ENCODE measurements around the gene RPSA.

RPSA gene

DNA sequence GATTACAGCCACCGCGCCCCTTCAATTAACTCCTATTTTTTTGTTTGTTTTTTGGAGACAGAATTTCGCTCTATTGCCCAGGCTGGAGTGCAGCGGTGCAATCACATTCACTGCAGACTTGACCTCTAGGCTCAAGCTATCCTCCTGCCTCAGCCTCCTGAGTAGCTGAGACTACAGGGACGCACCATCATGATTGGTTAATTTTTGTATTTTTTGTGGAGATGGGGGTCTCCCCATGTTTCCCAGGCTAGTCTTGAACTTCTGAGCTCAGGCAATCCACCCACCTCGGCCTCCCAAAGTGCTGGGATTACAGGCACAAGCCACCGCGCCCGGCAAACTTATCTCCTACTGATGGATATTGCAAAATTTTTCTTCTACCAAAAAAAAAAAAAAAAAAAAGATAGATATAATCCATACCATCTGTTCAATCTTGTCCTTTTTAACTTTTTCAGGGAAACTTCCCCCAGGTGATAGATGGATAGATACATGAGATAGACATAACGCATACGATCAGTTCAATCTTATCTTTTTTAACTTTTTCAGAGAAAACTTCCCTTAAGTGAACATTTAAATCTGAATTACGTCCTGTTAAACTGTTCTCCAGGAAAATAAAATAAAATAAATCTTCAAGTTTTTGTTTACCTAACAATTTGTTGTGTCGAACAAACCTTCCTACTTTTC, 693 bp upstream of the RPSA start:
- H3K4me3 ChIP-seq (ENCODE audit: low read length): peak overlapping the region; percentile 86
- DNase-seq (ENCODE audit: low read depth): no peak
- TF ChIP-seq, protein P1, sequence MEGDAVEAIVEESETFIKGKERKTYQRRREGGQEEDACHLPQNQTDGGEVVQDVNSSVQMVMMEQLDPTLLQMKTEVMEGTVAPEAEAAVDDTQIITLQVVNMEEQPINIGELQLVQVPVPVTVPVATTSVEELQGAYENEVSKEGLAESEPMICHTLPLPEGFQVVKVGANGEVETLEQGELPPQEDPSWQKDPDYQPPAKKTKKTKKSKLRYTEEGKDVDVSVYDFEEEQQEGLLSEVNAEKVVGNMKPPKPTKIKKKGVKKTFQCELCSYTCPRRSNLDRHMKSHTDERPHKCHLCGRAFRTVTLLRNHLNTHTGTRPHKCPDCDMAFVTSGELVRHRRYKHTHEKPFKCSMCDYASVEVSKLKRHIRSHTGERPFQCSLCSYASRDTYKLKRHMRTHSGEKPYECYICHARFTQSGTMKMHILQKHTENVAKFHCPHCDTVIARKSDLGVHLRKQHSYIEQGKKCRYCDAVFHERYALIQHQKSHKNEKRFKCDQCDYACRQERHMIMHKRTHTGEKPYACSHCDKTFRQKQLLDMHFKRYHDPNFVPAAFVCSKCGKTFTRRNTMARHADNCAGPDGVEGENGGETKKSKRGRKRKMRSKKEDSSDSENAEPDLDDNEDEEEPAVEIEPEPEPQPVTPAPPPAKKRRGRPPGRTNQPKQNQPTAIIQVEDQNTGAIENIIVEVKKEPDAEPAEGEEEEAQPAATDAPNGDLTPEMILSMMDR (IDR thresholded peaks at IDR 0.05; ENCODE audit: insufficient read depth, low read depth, low read length, missing control alignments): no peak

DNA sequence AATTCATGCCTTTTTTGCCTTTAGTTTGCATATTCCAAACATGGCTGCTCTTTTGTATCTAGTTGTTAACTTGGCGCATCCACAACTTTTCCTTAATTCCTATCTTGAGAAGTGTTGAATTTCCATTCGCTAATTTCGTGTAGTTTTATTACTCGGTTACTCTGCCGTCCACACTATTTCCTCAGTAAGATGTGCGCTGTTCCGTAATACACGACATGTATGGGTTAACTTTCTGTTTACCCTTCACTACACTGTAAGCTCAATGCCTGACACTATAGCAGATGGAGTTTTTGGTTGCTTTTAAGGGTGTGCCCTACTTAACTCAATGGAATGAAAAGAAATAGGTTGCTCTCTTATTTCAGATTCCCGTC, 724 bp downstream of the RPSA start:
- peak overlapping the region; percentile 86 for H3K4me3 ChIP-seq (ENCODE audit: low read length)
- TF ChIP-seq, protein P1 (IDR thresholded peaks at IDR 0.05; ENCODE audit: insufficient read depth, low read depth, low read length, missing control alignments): no peak
- DNase-seq (ENCODE audit: low read depth): no peak

DNA sequence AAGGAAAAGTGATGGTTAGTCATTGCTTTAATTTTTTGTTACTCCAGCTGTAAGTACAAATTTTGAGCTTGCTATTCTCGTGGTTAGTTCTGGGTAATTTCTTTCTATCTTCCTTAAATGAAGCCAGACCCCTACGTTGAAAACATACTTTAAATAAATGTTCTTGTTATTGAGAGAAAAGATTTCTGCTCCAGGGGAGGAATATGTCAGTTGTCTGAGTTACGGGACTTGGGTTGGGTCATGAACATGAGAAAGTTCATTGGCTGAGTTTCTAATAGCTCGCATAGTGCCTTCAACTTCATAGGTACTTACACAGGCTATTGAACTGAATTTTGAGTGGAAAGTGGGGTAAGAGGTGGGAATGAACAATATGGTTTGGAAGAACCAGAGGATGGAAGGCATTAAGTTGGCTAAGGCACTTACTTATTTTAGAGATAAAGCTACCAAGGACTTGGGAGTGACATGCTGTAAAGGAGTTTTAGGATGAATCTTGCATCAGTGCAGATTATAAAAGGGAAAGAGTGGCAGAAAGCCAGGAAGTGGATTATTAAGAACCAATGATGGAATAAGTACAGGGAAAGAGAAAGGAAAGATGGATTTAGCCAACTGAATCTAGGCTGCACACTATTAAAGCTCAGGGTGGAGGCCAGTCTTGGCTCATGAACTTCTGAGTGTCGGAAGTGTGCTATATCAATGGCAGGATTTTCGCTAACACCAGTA, 1.4 kb downstream of the RPSA start:
- no peak for DNase-seq (ENCODE audit: low read depth)
- peak overlapping the region; percentile 86 for H3K4me3 ChIP-seq (ENCODE audit: low read length)
- TF ChIP-seq, protein P1 (IDR thresholded peaks at IDR 0.05; ENCODE audit: insufficient read depth, low read depth, low read length, missing control alignments): no peak

DNA sequence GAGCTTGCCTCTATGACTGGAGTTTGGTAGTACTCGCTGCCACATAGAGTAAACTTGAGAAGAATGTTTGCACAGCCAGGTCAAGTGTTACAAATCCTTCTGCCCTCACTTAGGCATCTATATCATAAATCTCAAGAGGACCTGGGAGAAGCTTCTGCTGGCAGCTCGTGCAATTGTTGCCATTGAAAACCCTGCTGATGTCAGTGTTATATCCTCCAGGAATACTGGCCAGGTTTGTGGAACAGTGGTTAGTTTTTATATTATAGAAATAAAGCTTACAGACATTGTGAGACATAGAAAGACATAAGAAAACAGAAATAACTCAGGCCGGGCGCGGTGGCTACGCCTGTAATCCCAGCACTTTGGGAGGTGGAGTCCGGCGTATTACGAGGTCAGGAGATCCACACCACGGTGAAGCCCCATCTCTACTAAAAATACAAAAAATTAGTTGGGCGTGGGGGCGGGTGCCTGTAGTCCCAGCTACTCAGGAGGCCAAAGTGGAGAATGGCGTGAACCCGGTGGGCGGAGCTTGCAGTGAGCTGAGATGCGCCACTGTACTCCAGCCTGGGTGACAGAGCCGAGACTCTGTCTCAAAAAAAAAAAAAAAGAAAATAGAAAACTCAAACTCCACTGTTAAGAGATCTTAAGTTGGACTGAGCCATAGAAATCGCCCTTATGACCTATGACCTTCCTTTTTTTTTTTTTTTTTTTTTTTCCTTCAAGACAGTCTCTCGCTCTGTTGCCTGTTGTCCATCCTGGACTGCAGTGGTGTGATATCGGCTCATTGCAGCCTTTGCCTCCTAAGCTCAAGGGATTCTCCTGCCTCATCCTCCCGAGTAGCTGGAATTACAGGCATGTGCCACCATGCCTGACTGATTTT, 2.2 kb downstream of the RPSA start:
- H3K4me3 ChIP-seq (ENCODE audit: low read length): peak overlapping the region; percentile 86
- no peak for DNase-seq (ENCODE audit: low read depth)

DNA sequence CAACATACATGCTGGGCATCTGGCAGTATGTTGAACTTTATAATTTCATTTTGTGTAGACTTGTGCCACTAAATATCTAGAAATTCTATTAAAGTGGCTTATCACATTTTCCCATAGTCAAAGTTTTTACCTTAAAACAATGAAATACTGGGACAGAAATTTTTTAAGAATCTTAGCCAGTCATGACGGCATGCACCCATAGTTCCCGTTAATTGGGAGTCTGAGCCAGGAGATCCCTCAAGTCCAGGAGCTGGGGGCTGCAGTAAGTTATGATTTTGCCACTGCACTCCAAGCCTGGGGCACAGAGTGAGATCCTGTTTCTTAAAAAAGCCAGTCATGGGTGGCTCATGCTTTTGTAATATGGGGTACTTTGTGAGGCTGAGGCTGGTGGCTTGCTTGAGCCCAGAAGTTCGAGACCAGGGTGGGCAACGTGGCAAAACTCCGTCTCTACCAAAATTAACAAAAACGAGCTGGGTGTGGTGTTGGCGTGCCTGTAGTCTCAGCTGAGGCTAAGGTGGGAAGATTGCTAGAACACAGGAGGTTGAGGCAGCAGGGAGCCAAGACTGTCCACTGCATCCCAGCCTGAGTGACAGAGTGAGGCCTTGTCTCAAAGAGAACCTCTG, 3.1 kb downstream of the RPSA start:
- H3K4me3 ChIP-seq (ENCODE audit: low read length): no peak overlapping the region
- TF ChIP-seq, protein P1 (IDR thresholded peaks at IDR 0.05; ENCODE audit: insufficient read depth, low read depth, low read length, missing control alignments): no peak
- DNase-seq (ENCODE audit: low read depth): no peak

More for the DNA sequence above, 2.2 kb downstream of the RPSA start:
- TF ChIP-seq, protein P1 (IDR thresholded peaks at IDR 0.05; ENCODE audit: insufficient read depth, low read depth, low read length, missing control alignments): no peak

DNA sequence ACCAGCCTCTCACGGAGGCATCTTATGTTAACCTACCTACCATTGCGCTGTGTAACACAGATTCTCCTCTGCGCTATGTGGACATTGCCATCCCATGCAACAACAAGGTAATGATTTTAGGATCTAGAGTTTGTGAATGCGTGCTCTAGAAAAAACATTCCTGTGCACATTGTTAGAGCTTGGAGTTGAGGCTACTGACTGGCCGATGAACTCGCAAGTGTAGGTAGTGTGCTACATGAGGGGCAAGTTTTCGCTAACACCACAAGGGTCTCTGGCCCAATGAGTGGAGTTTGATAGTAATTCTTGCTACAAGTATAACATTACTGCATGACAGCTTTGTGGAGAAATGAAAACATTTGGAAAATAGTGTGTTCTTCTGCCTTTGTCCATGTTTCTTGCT, 4.4 kb downstream of the RPSA start:
- TF ChIP-seq, protein P1 (IDR thresholded peaks at IDR 0.05; ENCODE audit: insufficient read depth, low read depth, low read length, missing control alignments): no peak
- no peak overlapping the region for H3K4me3 ChIP-seq (ENCODE audit: low read length)
- no peak for DNase-seq (ENCODE audit: low read depth)

Measured in epithelial cell of esophagus (primary cell).